NCI-H446 treated with DMSO at 0.1 percent for 48 hours (cell line): ENCODE data around the gene LAPTM5.

ENCODE experiments used
- DNase-seq: peaks from one replicate; lab custom pipeline; 2025; lab: John Stamatoyannopoulos, UW

Gene LAPTM5

GRCh38 chr1:30714536-30715090 is 43.0 kb downstream of the LAPTM5 start:
- DNase-seq = no peak

GRCh38 chr1:30714025-30714424 is 43.5 kb downstream of the LAPTM5 start:
- no peak for DNase-seq

GRCh38 chr1:30713311-30713710 is 44.3 kb downstream of the LAPTM5 start:
- no peak for DNase-seq

GRCh38 chr1:30712583-30712982 is 45.0 kb downstream of the LAPTM5 start:
- no peak for DNase-seq

GRCh38 chr1:30710407-30710806 is 47.2 kb downstream of the LAPTM5 start:
- DNase-seq = no peak

GRCh38 chr1:30708361-30708728 is 49.2 kb downstream of the LAPTM5 start:
- no peak for DNase-seq

GRCh38 chr1:30707412-30708360 is 49.9 kb downstream of the LAPTM5 start:
- no peak for DNase-seq

GRCh38 chr1:30706528-30706927 is 51.0 kb downstream of the LAPTM5 start:
- no peak for DNase-seq

- no peak for DNase-seq
Measured at GRCh38 chr1:30705698-30706097, 51.9 kb downstream of the LAPTM5 start.

GRCh38 chr1:30704765-30705509 is 52.6 kb downstream of the LAPTM5 start:
- no peak for DNase-seq

- no peak for DNase-seq
Measured at GRCh38 chr1:30704271-30704670, 53.3 kb downstream of the LAPTM5 start.

GRCh38 chr1:30702823-30703222 is 54.8 kb downstream of the LAPTM5 start:
- DNase-seq = no peak

GRCh38 chr1:30701258-30701633 is 56.3 kb downstream of the LAPTM5 start:
- no peak for DNase-seq

- DNase-seq = no peak
Measured at GRCh38 chr1:30700528-30701257, 56.9 kb downstream of the LAPTM5 start.

GRCh38 chr1:30699762-30700161 is 57.8 kb downstream of the LAPTM5 start:
- DNase-seq = no peak

GRCh38 chr1:30698401-30698981 is 59.1 kb downstream of the LAPTM5 start:
- DNase-seq = no peak

- DNase-seq = no peak
Measured at GRCh38 chr1:30697571-30698376, 59.8 kb downstream of the LAPTM5 start.

GRCh38 chr1:30696831-30697230 is 60.7 kb downstream of the LAPTM5 start:
- DNase-seq = no peak

- no peak for DNase-seq
Measured at GRCh38 chr1:30695439-30695841, 62.1 kb downstream of the LAPTM5 start.

GRCh38 chr1:30694280-30695175 is 63.0 kb downstream of the LAPTM5 start:
- DNase-seq = no peak
